NCI-H526 (cell line): ENCODE measurements around the gene PPFIBP1.
"Not testable (repeated sequence)": the region's sequence is repeated elsewhere in the genome, so short reads cannot be mapped to it uniquely, and the experiment has no call there.

ENCODE experiments used
- DNase-seq, 2 experiments: peaks; one replicate each; lab custom pipeline; 2025; lab: John Stamatoyannopoulos, UW

The PPFIBP1 gene

DNA sequence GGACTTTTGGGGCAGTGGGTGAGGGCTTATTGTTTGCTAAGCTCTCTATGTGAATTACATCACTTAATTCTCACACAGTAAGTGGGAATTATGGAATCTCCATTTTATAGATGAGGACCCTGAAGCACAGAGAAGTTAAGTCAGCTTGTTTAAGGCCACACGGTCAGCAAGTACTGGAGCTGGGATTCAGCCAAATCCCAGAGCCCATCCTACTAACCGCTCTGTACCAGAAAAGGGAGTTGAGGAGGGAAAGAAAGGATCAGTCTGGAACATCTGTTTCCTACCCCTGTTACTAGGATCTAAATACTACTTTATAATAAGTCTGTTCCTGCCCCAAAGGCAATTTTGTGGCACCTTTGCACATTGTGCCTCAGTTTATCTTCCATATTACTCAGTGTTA lies 42.6 kb downstream of the PPFIBP1 start:
- no peak for DNase-seq

DNA sequence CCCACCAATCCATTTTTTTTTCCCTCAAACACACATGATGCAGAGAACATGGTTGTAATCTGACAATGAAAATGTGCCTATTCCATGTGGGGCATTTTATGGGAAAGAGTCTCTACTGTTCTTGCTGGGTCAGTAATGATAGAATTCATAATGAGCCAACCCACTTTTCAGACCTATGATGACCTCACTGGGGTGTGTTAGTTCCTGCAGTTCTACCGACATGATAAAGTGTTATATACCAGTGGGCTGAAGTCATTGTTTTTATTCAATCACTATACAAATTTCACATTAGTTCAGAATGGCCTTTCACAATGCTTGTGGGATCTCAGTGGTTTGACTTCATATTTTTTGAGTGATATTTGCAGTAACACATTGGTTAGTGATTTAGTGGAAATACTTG lies 47.5 kb downstream of the PPFIBP1 start:
- no peak for DNase-seq

DNA sequence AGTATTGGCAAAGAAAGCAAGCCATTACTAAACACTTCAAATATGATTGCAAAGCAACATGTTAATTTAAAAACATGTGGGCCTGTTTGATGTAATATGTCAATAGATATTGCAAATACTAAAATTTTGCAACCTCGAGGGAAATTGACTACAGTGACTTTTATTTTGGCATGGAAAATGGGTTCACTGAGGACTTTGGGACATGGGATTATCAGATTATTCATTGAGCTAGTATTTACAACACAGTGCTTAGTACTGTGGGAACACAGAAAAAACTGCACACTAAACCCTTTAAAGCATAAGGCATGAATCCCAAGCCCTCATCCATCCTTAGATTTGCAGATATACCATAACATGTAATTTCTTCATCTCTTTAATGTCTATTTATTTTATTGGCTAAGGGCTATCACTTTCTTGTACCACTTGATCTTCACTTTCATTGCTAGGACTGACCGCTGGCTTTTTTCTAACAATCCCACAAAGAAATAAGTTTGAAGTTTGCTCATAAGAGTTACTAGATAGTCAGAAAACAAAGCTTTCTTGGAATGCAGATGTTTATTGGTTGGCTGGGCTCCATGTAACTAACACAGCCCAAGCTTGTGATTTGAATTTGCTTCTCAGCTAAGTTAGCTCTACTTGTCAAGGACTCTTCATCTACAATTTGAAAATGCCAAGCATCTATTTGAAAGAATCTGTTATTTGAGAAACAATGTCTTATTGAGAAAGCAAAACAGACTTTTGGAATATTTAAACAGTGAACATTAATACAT lies 48.7 kb downstream of the PPFIBP1 start:
- no peak for DNase-seq

DNA sequence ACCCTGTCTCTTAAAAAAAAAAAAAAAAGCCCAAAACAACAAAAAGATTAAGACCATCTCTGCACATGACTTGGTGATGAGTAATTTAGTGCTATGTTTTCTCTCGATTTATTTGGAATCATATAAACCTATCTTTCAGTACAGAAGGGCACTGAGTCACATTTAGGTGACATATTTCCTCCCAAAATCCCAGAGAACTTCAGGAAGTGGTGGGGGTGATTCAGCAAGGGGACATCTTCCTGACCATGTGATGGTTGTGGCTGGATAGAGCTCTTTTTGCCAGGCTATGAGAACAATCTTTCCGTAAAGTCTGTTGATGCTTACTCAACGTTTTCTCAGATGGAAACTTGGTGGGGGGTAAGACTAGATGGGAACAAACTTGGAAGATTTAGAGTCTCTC lies 50.0 kb downstream of the PPFIBP1 start:
- no peak for DNase-seq

GRCh38 chr12:27575090-27575761 lies 51.2 kb downstream of the PPFIBP1 start:
- no peak for DNase-seq

- no peak for DNase-seq
These were observed 51.7 kb downstream of the PPFIBP1 start for GRCh38 chr12:27575762-27576118.

DNA sequence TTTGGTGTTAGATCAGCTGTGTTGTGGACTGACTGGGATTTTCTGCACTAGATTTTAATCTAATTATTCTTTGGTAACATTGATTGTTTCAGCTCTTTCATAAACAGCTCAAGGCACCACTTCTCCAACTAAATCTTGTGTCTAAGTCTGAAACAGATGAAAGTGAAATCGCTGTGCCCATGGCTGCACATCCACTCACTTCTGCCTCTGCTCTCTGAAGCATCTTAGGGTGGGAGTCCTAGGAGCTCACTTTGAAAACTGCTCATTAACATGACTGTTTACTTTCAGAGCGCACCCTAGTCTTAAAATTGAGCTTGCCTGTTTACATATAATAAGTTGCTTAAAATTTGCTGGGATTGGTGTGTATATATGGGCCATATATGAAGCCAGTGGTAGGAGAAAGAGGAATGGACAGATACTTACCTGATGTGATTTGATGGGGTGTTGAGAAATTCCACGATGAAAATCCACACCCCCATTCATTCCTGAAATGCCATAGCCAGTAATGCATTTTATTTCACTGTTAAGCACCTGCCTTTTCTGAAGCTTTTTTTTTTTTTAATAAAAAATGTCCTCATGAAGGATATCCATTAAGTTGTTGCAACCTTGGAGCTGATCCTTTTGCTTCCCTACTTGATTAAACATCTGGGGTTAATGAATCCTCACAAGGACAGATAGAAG lies 52.8 kb downstream of the PPFIBP1 start:
- no peak for DNase-seq

- DNase-seq = no peak
These were observed 53.7 kb downstream of the PPFIBP1 start for GRCh38 chr12:27577688-27578087.

GRCh38 chr12:27578689-27579372 lies 54.8 kb downstream of the PPFIBP1 start:
- DNase-seq = no peak

GRCh38 chr12:27580561-27581330 lies 56.7 kb downstream of the PPFIBP1 start:
- no peak for DNase-seq

- DNase-seq = not testable (repeated sequence)
These were observed 57.3 kb downstream of the PPFIBP1 start for GRCh38 chr12:27581331-27581671.

DNA sequence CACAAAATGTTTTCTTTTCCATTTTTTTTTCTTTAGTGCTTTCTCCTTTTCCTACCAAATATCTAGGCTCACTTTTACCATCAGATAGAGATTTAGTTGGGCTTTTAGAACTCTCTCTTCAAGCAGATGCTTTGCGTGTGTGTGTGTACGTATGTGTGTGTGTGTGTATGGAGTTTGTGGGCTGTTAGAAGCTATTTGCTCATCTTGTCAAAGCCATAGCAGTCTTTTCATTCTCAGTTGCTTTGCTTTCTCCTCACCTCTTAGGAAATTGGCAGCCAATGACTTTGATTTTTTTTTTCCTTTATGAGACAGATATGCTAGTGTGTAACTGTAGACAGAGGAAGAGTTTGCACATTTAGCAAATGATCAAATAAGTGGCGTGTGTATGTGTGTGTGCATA lies 57.8 kb downstream of the PPFIBP1 start:
- DNase-seq = not testable (repeated sequence)

GRCh38 chr12:27582445-27582844 lies 58.4 kb downstream of the PPFIBP1 start:
- DNase-seq = not testable (repeated sequence)

- no peak for DNase-seq
These were observed 59.2 kb downstream of the PPFIBP1 start for GRCh38 chr12:27583057-27583797.

DNA sequence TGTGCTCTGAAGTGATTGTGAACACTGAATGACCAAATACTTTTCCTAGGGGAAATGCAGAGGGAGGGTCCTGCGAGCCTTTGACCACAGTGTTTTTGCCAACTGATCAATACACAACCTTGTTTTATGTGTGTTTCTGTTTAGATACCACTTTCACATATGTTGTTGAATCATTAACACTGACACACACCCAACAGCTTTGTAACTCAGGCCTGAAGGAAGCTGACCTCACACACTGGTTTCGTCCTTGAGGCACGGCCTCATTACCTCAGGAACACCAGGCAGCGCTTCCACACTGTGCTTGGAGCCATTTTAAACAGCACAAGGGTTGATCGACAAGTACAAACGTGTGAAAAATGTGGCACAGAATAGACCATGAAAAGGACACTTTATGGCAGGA lies 60.0 kb downstream of the PPFIBP1 start:
- no peak for DNase-seq

DNA sequence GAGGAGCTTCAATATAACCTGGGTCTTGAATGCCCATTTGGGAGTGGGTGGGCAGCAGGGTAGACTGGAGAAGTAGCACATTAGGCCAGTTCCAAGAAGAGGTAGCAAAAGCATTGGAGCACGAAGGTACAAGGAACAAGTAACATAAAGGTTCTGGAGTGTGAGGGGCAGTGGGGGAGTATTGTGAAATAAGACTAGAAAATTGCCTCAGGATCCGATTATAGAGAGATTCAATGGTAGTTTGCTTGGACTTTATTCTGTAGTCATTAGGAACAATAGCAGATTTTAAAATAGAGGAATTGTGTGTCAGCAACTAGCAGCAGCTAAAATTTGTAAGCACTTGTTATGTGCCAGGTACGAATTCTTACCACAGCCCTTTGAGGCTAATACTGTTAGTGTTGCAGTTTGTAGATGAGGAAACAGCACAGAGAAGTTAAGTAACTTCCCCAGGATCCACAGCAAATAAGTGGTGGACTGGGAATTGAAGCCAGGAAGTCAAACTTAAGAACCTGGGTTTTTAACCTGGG lies 61.8 kb downstream of the PPFIBP1 start:
- DNase-seq = no peak

DNA sequence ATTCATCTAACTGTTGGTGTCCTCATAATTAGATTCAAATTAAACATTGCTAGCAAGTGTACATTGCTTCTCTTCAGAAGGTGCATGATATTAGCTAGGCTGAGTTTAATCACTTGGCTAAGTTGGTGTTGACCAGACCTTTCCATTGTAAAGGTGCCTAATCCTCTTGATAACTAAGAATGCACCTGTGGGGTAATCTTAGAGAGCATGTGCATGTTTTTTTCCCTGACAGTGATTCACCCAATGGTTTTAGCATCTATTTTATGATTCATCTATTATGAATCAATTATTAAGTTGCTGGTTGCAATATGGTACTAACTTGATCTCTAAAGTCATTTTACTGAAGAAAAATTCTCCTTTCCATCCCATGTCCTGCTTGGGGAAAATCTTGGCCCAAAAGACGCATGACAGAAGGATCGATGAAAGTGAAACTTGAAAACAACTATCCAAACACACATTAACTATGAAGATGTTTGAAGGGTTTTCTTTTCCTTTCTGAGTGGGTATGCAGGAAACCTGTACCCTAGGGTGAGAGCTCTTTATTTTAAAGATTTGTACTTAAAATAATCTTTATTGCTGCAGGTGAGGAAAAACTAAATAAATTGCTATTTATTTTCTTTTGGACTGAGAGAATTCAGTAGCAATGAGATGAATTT lies 64.2 kb downstream of the PPFIBP1 start:
- DNase-seq = not testable (repeated sequence)

DNA sequence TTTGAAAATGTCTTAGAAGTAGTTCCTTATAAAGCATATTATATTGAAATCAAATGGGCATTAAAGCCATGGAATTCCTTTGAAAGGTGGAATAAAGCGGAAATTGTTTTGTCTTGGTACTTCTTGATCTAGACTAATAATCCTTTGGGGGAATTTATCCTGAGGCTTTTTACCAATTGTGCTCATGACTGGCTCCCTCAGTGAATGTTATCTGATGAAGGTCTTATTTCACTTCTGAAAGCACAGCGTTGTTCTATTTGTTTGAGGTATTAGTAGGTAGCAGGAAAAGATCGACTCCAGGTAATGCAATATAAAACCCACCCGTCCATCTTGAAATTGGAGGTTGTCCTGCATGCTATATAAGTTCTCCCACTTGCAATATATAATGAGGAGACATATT lies 64.8 kb downstream of the PPFIBP1 start:
- DNase-seq = no peak

- no peak for DNase-seq
These were observed 65.4 kb downstream of the PPFIBP1 start for GRCh38 chr12:27589419-27589818.

GRCh38 chr12:27591698-27592097 lies 67.7 kb downstream of the PPFIBP1 start:
- DNase-seq = not testable (repeated sequence)
